Mesodermal cell (in vitro differentiated cells): ENCODE data around the gene WASF2.

Source experiments
- H3K27ac ChIP-seq: 2 replicates; pipeline ENCODE4 v1.7.0; 2013; ENCODE audit warnings: mild to moderate bottlenecking, low read depth, low read length, moderate library complexity; ENCODE audit not compliant: severe bottlenecking
- H3K36me3 ChIP-seq: 2 replicates; pipeline ENCODE4 v1.7.1; 2013; ENCODE audit warnings: mild to moderate bottlenecking, low read length, moderate library complexity; ENCODE audit not compliant: control insufficient read depth, insufficient read depth
- H3K4me1 ChIP-seq: one replicate; pipeline ENCODE4 v1.7.1; 2013; ENCODE audit warnings: mild to moderate bottlenecking, low read length; ENCODE audit not compliant: insufficient read depth, control insufficient read depth, poor library complexity, severe bottlenecking
- H3K4me3 ChIP-seq: 2 replicates; pipeline ENCODE4 v1.7.0; 2013; ENCODE audit warnings: low read length, control low read depth, mild to moderate bottlenecking; ENCODE audit not compliant: insufficient read depth, poor library complexity, severe bottlenecking; ENCODE audit errors: extremely low read depth
- H3K9me3 ChIP-seq: 2 replicates; pipeline ENCODE4 v1.7.1; 2013; ENCODE audit warnings: mild to moderate bottlenecking, low read length, moderate library complexity; ENCODE audit not compliant: control insufficient read depth
- WGBS, 2 experiments: methylation state at CpG; one replicate each; pipeline ENCODE4 v1.1.5; 2013; ENCODE audit warnings: missing lambda C conversion rate in 2 of 2; ENCODE audit not compliant: insufficient coverage in 2 of 2; 5-methylcytosine and 5-hydroxymethylcytosine counted together

WASF2 gene

DNA sequence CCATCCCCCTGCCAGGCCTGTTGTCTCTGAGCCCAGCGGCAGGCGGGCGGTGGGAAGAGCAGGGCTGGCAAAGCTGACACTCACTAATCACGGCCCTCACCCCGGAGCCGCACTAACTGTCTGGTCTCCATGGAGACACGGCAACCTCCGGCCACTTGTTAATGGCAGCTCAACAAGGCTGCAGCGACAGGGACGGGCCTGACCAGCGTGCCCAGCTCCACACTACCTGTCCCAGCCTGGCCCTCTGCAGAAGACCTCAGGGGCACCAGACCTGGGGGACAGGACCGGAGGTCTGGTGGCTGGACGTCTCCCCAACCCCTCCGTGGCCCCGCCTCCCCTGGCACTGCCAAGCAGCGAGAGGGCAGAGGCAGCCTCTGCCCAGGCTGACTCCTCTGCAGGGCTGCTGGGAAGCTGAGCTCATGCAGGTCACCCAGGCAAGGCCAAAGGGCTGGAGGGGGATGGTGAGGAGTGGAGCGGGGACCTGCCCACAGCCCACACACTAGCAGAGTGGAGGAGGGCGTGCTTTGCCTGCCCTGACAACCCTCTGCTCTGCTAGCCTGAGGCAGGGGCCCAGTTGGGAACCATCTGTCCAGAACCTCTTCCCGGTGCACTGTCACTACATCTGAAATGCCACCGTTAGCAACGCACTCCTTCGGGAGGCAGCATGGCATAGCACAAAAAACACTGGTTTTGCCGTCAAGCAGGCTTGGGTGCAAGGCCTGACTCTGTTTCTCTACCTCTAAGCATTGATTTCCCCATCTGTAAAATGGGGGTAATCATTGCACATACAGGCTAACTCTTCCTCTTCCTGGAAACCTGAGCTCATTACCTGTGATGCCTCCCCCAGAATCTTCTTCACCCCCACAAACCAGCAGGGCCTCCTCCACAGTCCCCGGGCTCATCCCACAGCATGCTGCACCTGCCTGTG, 29.6 kb upstream of the WASF2 start:
- H3K9me3 ChIP-seq = no peaks in the 10 kb centered on the region
- WGBS, 2 experiments = 48 to 54% methylated on average over 16 to 21 of the region's 24 CpGs
- H3K4me1 ChIP-seq = peaks cover 60% of the 10 kb centered on the region
- peak overlapping the region; percentile 47 for H3K27ac ChIP-seq
- H3K36me3 ChIP-seq = no peaks in the 10 kb centered on the region
- no peak overlapping the region for H3K4me3 ChIP-seq

DNA sequence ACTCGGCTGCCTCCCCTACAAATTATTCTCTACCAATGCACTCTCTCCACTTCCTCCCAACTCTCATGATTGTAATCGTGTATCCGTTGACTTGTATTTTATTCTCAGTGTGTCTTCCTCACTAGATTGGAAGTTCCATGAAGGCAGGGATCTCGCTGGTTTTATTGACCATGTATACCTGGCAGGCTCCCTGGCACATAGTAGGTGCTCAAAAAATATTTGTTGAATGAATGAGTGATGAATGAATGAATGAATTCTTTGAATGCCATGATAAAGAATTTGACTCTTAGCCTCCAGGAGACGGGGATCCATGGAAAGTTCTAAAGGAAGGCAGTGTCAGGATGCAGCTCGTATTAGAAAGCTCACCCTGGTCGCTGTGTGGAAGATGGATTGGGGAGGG, 28.8 kb upstream of the WASF2 start:
- Histone ChIP-seq H3K9me3 (no peaks in the 10 kb centered on the region), H3K27ac (peak overlapping the region; percentile 47), H3K4me3 (no peak overlapping the region), H3K36me3 (no peaks in the 10 kb centered on the region), H3K4me1 (peaks cover 53% of the 10 kb centered on the region)
- WGBS, 2 experiments = 83 to 88% methylated on average over 7 of the region's 7 CpGs

DNA sequence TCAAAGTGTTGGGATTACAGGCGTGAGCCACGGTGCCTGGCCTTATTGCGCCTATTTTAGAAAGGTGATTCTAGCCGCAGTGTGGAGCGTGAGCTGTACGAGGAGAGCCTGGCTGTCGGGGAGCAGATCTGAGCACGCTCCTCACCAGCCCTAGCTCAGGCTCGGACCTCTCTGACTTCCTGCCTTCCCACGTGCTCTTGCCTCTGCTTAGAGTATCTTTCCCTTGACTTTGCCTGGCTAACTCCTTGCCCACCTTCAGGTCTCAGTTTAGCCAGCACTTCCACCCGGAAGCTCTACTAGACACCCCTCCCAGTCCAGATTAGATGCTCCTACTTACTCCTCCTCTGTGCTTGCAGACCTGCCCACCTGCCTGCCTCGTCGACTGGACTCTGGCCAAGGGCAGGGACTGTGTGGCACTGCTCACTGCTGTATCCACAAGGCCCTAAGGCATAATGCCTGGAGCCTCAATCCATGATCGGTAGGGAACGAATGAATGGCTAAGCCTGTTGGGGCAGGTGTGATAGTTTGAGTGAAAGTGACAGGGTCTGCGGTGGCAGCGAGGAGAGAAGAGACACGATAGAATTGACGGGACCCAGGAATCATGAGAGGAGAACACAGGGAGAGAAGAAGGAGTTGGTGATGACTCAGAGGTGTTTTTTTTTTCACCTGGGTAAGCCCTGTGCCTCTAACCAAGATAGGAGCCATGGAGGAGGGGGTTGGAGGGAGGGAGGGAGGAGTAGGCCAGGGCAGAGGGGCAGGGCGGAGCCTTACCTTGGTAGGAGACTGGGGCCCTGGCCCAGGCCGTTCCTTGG, 28.1 kb upstream of the WASF2 start:
- 82 to 83% methylated on average over 20 to 21 of the region's 21 CpGs for WGBS, 2 experiments
- Histone ChIP-seq H3K36me3 (no peaks in the 10 kb centered on the region), H3K27ac (no peak overlapping the region), H3K9me3 (no peaks in the 10 kb centered on the region), H3K4me1 (peaks cover 46% of the 10 kb centered on the region), H3K4me3 (no peak overlapping the region)

DNA sequence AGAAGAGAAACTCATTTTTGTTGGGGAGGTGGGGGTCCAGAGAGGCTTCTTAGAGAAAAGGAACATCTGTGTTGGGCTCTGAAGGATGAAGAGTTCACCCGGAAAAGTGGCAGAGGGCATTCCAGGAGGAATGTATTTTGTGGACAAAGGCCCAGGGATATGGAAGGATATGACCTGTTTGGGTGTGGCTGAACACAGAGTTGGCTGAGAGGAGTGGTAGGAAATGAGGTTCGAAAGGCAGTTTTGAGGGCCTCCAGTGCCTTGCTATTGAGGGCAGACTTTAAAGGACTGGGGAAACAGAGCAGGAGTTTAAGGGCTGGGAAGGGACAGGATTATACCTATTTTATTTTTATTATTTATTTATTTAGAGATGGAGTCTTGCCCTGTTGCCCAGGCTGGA, 27.3 kb upstream of the WASF2 start:
- no peak overlapping the region for H3K27ac ChIP-seq
- WGBS, 2 experiments = 100% methylated on average over 2 of the region's 2 CpGs
- H3K4me1 ChIP-seq = peaks cover 38% of the 10 kb centered on the region

DNA sequence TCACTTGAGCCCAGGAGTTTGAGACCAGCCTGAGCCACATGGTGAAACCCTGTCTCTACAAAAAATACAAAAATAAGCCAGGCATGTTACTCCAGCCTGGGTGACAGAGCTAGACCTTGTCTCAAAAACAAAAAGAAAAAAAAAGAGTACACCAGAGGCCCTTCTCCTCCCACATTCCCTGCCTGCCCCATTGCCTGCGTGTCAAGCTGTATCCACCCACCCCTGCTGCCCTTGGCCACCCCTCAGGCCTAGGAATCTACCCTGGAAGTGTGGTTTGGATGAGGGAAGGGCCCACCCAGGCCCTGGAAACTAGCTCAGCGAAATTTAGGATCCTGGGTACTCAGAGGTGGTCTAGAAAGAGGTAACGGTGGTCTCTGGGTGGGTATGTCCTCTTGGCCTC, 25.7 kb upstream of the WASF2 start:
- H3K27ac ChIP-seq = no peak overlapping the region
- H3K36me3 ChIP-seq = no peaks in the 10 kb centered on the region
- no peaks in the 10 kb centered on the region for H3K9me3 ChIP-seq
- no peak overlapping the region for H3K4me3 ChIP-seq
- WGBS, 2 experiments = 60% methylated on average over 1 of the region's 3 CpGs; no CpG with 5 or more reads in 1 of the 2 experiments
- H3K4me1 ChIP-seq = peaks cover 22% of the 10 kb centered on the region

More for the DNA sequence above, 27.3 kb upstream of the WASF2 start:
- Histone ChIP-seq H3K4me3 (no peak overlapping the region), H3K36me3 (no peaks in the 10 kb centered on the region), H3K9me3 (no peaks in the 10 kb centered on the region)

DNA sequence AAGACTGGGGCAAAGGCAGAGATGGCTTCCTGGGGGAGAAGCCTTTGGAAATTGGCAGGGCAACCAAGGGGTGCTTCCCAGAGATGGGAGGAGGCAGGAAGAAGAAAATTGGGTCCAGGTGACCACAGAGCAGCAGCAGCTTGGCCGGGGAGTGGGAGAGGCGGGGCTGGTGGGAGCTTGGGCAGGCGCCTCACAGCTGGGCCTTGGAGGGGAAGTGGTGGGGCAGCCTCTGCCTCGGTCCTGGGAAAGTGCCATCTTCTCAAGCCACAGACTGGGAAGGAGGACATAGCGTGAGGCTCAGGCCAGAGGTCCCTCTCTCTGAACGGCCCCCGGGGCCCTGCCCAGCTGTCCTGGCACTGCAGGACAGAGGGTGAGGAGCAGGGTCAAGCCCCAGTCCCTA, 24.0 kb upstream of the WASF2 start:
- WGBS, 2 experiments = 59 to 83% methylated on average over 3 to 5 of the region's 7 CpGs
- peaks cover 14% of the 10 kb centered on the region for H3K4me1 ChIP-seq
- no peak overlapping the region for H3K4me3 ChIP-seq

DNA sequence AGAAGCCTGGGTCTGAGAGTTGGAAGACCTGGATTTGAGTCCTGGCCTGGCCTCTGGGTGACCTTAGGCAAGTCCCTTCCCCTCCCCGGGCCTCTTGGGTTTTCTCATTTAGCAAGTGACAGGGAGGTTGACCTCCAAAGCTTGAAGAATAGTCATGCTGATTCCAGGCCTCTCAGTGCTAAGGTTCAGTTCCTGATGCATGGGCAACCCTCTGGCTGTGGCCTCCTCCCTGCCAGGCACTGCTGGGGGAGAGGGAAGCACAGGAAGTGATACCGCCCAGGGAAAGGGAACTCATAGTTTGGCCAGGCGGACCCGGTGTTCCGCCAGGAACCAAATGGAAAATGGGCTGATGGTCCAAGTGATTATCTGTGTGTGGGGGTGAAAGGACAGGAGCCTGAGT, 23.6 kb upstream of the WASF2 start:
- 0 to 78% methylated on average over 1 to 5 of the region's 5 CpGs for WGBS, 2 experiments
- Histone ChIP-seq H3K36me3 (no peaks in the 10 kb centered on the region), H3K4me1 (peaks cover 11% of the 10 kb centered on the region), H3K4me3 (no peak overlapping the region), H3K27ac (no peak overlapping the region), H3K9me3 (no peaks in the 10 kb centered on the region)

More for the DNA sequence above, 24.0 kb upstream of the WASF2 start:
- Histone ChIP-seq H3K27ac (no peak overlapping the region), H3K36me3 (no peaks in the 10 kb centered on the region), H3K9me3 (no peaks in the 10 kb centered on the region)

DNA sequence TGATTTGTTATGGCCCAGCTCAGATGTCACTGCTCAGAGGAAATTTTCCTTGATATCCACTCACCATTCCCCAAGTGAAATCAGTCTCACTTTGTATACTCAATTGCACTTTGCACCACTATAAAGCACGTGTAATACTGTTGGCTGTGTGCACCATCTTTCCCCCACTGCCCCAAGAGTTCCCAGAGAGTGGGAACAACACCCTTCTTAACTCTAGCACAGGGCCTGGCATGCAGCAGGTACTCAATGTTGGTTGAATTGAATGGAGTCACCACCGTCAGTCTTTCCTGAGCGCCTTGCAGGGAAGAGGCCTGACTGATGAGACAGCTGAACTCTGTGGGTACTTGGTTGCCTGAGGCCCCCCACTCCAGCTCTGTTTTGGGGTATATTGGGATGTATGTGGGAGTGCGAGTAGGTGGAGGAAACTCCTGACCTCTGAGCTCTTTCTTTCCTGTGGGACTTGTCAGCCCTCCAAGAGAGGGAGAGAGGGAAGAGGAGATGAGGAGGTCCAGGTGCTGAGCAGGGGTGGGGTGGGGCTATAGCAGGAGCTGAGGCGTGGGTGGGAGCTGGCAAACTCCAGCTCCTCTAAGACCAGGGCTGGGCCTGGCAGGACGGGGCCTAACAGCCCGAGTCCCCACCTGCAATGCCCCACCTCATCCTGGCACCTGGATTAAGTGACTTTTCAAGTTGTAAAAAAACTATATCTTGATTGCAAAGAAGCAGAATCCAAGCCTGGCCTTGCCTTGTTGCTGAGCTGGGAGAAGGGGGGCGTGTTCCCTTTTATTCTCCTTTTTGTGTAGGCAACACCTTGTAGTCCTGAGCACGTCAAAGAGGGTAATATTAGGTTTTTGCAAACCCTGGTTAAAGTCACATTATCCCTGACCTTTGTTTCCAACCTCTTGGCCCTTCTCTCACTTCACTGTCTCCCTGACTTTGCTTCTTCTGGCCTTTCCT, 19.4 kb upstream of the WASF2 start:
- Histone ChIP-seq H3K9me3 (no peaks in the 10 kb centered on the region), H3K27ac (no peak overlapping the region), H3K36me3 (no peaks in the 10 kb centered on the region), H3K4me1 (no peaks in the 10 kb centered on the region), H3K4me3 (no peak overlapping the region)
- 93 to 94% methylated on average over 5 to 7 of the region's 9 CpGs for WGBS, 2 experiments

DNA sequence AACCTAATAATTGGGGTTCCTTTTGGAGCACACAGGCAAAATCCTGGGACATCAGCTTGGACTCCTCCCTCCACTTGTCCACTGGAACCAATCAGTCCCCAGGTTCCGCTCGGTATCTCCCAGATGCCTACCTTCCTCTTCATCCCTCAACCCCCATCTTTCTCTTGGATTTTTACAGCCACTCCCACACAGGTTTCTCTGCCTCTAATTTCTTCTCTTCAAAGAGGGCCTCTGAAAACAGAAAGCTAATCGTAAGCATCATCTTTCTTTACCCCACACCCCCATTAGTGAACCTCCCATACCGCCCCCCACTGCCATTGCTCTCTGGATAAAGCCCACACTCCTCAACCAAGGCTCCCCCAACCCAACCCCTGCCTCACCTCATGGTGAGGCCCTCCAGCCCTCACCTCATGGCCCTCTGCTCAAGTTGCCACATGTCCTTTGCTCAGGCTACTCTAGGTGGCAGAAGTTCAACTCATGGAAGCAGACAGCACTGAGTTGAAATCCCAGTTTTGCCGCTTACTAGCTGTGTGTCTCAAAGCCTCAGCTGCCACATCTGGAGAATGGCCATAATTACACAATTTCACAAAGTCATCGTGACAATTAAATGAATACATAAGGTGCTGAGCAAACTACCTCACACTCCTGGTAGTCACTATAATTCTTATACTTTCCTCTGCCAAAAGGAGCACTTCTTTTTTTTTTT, 18.1 kb upstream of the WASF2 start:
- H3K27ac ChIP-seq = no peak overlapping the region
- no peaks in the 10 kb centered on the region for H3K36me3 ChIP-seq
- H3K4me1 ChIP-seq = peaks cover 8% of the 10 kb centered on the region
- no peak overlapping the region for H3K4me3 ChIP-seq
- 90 to 95% methylated on average over 4 to 5 of the region's 6 CpGs for WGBS, 2 experiments
- no peaks in the 10 kb centered on the region for H3K9me3 ChIP-seq
